GM21423 (cell line): Measurements from ENCODE around the gene THBD.
"Not testable (repeated sequence)": the region's sequence is repeated elsewhere in the genome, so short reads cannot be mapped to it uniquely, and the experiment has no call there.

Experiments used
- ATAC-seq: cut with Tn5 transposase; IDR thresholded peaks from one replicate; pipeline ENCODE4 v1.9.1; 2021; ENCODE audit warnings: mild to moderate bottlenecking, moderate library complexity; ENCODE audit not compliant: unreplicated experiment

THBD gene

DNA sequence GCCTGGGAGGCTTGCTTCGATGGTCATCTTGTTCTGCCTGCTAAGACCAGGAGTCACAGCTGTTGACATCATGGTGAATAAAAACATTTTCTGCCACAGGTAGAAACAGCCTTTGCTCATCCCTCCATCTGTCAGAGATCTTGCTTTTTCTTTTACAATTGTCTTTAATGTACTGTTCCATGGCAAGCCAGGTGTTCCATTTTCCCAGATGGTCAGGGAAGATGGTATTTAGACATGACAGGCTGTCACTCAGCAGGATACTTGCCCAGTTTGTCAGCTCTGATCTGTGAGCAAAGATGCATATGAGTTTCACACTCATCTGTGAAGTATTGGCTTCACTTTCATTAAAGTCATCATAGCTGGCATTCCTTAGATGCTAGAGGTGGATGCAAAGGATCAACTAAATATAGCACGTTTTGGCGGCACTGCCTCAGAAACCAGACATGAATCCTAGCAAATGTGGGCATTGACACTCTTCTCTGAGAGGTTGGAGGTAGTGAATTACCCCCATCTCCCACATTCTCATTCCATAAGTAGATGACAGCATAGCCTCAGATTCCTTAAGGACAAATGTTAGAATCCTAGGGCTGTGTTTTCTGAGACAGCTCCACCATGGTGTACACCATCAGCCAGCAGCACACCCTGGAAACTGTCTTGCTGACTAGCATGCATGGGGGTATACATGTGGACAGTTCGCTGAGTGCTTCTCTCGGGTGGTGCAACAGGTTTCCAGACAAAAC is 10.2 kb downstream of the THBD start:
- no peak for ATAC-seq

- ATAC-seq, result no peak
Observed at GRCh38 chr20:23037017-23037481, 12.4 kb downstream of the THBD start.

- no peak for ATAC-seq
Observed at GRCh38 chr20:23036371-23036770, 13.1 kb downstream of the THBD start.

- no peak for ATAC-seq
Observed at GRCh38 chr20:23035731-23036130, 13.7 kb downstream of the THBD start.

GRCh38 chr20:23034721-23035671 is 14.5 kb downstream of the THBD start, which contains the start of gene SSTR4:
SSTR4 (plus strand) TSS chr20:23035312; CDS start chr20:23035484, 172 bp downstream.
- ATAC-seq, result no peak

- ATAC-seq, result no peak
Observed at GRCh38 chr20:23033918-23034317, 15.6 kb downstream of the THBD start.

DNA sequence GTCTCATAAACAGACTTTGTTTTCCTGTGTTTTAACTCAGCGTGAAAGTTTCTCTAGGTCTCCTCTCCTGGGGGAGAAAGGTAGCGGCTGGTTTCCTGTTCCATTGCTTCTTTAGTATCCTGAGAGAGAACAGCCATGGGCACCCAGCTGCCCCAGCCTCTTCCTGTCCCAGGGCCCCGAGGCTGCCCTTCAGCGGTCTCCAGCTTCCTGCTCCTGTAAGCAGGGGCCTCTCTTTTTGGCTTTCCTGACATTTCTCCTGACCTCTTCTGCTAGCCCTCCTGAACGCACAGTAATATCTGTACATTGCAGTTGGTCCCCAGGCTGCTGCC is 16.8 kb downstream of the THBD start:
- no peak for ATAC-seq

- ATAC-seq, result no peak
Observed at GRCh38 chr20:23032056-23032749, 17.3 kb downstream of the THBD start.

DNA sequence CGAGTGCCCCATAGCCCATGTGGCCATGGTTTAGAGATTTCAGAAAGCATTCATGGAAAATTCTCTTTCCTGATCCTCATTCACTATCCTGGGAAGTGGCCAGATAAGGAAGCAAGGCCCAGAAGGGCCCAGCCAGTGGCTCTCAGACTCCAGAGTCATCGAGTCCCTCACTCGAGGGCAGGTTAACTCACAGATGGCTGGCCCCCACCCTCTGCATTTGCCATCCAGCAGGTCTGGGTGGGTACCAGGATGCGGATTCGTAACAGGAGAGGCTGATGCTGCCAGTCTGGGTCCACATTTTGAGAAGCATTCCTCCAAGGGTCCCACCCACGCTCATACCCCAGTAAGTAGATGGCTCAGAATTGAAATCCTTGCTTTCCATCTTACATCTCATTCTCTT is 18.1 kb downstream of the THBD start:
- ATAC-seq, result no peak

GRCh38 chr20:23029324-23029723 is 20.1 kb downstream of the THBD start:
- no peak for ATAC-seq

- ATAC-seq, result no peak
Observed at GRCh38 chr20:23028392-23028791, 21.1 kb downstream of the THBD start.

DNA sequence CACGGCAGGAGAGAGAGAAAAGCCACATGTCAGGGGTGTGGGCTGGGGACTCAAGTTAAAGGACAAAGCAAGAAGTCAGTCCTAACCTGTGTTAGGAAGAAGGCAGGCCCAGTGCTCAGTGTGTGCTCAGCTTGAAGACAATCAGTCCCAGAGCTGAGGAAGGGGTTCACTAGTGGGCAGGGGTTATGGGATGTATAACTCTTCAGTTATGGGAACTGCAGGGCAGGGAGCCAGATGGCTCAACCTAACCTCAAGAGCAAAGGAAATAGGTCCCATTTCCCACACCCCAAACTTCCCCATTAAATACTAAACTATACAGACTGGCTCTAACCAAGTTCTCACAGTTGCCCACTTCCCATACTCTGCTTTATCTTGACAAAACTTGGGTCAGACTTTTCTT is 21.8 kb downstream of the THBD start:
- no peak for ATAC-seq

GRCh38 chr20:23025503-23025902 is 24.0 kb downstream of the THBD start:
- ATAC-seq, result not testable (repeated sequence)

GRCh38 chr20:23024701-23025100 is 24.8 kb downstream of the THBD start:
- no peak for ATAC-seq

DNA sequence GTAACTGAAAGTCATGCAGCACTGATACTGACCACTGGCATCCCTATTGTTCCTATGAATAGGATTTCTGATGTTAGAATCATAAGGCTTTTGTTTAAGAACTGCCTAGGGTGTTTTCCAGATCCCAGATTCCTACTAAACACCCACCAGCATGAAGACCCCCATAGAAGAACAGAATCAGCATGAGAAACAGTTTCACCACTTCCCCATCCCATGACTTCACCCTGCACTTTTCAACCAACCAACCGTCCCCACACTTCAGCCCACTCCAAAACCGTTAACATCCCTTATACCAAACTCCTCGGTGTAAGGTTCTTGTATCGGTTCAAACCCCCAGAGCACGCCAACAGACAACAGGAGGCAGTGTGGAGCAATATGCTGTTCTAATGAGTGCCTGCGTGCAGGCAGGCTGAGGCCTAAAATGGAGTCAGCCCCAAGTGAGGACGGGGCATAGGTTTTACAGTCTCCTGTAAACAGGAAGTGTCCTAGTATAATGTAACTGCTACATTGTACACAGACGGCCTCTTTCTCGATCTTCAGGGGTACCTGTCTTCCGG is 25.8 kb downstream of the THBD start:
- no peak for ATAC-seq

DNA sequence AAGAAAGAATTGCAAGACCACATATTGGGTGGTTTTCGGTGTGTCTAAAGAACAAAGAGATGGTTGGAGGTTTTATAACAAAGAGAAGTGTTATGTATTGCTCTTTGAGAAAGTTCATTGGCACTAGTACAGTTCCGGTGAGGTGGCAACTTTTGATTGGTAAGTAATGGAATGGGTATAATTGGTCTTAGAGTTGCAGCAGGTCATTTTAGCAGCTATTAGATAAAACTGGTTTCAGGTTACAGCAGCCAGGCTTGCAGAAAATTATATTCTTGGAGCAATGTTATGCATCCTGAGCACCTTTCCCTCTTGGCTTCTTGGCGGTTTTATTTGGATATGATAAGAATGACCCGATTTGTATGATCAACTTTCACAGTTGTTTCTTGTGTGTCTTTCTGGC is 26.6 kb downstream of the THBD start:
- ATAC-seq, result no peak

DNA sequence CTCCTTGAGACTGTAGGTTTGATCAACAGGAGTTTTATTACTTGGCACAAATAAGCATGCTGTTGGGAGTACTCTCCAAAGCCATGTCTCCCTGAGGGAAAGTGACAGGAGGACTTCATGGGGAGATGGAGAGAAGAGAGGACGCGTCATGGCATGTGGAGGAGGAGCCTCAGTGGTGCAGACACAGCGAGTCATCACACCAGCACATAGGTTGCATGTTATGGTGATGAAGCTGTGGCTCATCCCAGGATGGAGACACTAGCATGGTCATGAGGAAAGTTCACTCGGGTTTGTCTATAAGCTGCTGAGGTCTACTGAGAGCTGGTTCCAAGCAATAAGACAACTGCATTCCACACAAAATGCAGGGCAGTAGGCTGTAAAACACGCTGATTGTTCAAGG is 27.5 kb downstream of the THBD start:
- no peak for ATAC-seq

DNA sequence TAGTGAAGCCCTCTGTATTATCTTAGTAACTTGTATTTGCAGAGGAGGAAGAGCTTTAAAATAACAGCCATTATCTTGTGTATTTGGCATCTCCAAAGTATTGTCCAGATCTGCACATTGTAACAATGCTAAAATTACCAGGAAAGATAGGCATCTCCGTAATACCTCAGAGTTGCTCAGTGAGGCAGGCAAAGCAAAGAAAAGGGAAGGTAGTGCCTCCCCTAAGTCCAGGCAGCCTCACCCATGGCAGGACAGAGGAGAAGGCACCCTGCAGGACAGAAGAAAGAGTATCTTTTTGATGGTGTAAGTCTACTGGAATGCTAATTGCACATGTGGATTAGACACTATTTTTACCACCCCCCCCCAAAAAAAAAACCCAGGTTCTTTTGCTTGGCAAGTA is 27.9 kb downstream of the THBD start:
- no peak for ATAC-seq

DNA sequence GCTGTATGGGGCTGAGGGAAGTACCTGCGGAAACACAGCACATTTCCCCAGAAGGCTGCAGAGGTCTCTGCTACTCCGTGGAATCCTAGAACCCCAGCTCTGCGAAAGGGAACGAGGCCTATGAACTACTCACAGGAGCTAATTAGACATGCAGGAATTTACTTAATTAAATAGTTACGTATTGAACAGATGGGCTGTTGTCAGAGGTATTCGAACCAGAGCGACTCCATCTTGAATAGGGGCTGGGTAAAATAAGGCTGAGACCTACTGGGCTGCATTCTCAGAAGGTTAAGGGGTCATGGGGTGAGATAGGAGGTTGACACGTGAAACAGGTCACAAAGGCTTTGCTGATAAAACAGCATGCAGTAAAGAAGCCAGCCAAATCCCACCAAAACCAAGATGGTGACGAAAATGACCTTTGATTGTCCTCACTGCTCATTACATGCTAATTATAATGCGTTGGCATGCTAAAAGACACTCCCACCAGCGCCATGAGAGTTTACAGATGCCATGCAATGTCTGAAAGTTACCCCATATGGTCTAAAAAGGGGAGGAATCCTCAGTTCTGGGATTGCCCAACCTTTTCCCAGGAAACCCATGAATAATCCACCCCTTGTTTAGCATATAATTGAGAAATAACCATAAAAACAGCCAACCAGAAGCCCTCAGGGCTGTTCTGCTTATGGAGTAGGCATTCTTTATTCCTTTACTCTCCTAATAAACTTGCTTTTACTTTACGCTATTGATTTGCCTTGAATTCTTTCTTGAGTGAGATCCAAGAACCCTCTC is 29.0 kb downstream of the THBD start:
- ATAC-seq, result no peak

DNA sequence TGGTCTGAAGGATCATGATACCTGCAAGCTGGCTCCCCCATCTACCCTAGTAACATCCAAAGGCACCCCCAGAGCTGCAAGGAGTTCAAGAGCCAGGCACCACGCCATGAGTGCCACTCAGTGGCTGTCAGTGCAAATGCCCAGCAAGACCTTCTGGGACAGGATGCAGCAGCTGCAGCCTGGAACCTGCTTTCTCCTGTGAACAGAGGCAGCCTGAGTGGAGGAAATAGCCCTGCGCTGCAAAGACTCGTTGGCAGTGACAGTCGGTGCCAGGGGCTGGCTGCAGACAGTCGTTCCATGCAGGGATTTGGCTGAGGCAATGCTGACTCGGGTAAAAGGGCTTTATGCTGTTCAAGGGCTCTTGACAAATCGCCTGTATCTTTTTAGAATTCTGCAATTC is 30.1 kb downstream of the THBD start:
- ATAC-seq, result no peak
